Nephron progenitor cell (in vitro differentiated cells): Measurements from ENCODE around the gene ZNF700.
"Not testable (repeated sequence)": the region's sequence is repeated elsewhere in the genome, so short reads cannot be mapped to it uniquely, and the experiment has no call there.

Source experiments
- DNase-seq: peaks from one replicate; pipeline ENCODE4 v3.0.0; 2021
- H3K27ac Mint-ChIP-seq: 2 replicates; pipeline ENCODE4 v1.8.0; 2021; ENCODE audit warnings: mild to moderate bottlenecking, moderate library complexity, mixed read lengths
- H3K27me3 Mint-ChIP-seq: 2 replicates; pipeline ENCODE4 v1.8.0; 2021; ENCODE audit warnings: mild to moderate bottlenecking, low read depth, mixed read lengths; ENCODE audit not compliant: poor library complexity
- H3K36me3 Mint-ChIP-seq: 2 replicates; pipeline ENCODE4 v1.8.0; 2021; ENCODE audit warnings: low read depth, mixed read lengths
- H3K4me1 Mint-ChIP-seq: 2 replicates; pipeline ENCODE4 v1.8.0; 2021; ENCODE audit warnings: mixed read lengths
- H3K4me3 Mint-ChIP-seq: 2 replicates; pipeline ENCODE4 v1.8.0; 2021; ENCODE audit warnings: mild to moderate bottlenecking, moderate library complexity, mixed read lengths
- H3K9me3 Mint-ChIP-seq: 2 replicates; pipeline ENCODE4 v1.8.0; 2021; ENCODE audit warnings: mild to moderate bottlenecking, moderate library complexity, mixed read lengths
- CTCF ChIP-seq: fragments of 200-600 bp; sonication (generic); IDR thresholded peaks from 2 replicates; pipeline ENCODE4 v1.5.0; 2021; ENCODE audit warnings: antibody characterized with exemption

ZNF700 gene

GRCh38 chr19:11979527-11979926, 54.6 kb downstream of the ZNF700 start:
- Mint-ChIP-seq H3K36me3 (peaks cover 61% of the 10 kb centered on the region), H3K9me3 (peaks cover 86% of the 10 kb centered on the region), H3K4me3 (no peak overlapping the region), H3K27ac (no peak overlapping the region), H3K27me3 (no peaks in the 10 kb centered on the region), H3K4me1 (no peaks in the 10 kb centered on the region)
- no peak for TF ChIP-seq CTCF
- DNase-seq: no peak

- Mint-ChIP-seq H3K27ac (no peak overlapping the region), H3K4me3 (no peak overlapping the region), H3K27me3 (no peaks in the 10 kb centered on the region), H3K9me3 (peaks cover 81% of the 10 kb centered on the region), H3K36me3 (peaks cover 35% of the 10 kb centered on the region), H3K4me1 (no peaks in the 10 kb centered on the region)
- TF ChIP-seq CTCF: no peak
- no peak for DNase-seq
Measured at GRCh38 chr19:11982526-11982925, 57.6 kb downstream of the ZNF700 start.

- Mint-ChIP-seq H3K36me3 (peaks cover 20% of the 10 kb centered on the region), H3K9me3 (peaks cover 62% of the 10 kb centered on the region), H3K4me3 (no peak overlapping the region), H3K27ac (no peak overlapping the region), H3K27me3 (no peaks in the 10 kb centered on the region), H3K4me1 (peaks cover 9% of the 10 kb centered on the region)
- no peak for TF ChIP-seq CTCF
- DNase-seq: no peak
Measured at GRCh38 chr19:11984986-11985385, 60.1 kb downstream of the ZNF700 start.

- H3K9me3 Mint-ChIP-seq: peaks cover 60% of the 10 kb centered on the region
- no peak overlapping the region for H3K27ac Mint-ChIP-seq
- peak overlapping the region; percentile 99 for H3K4me3 Mint-ChIP-seq
Measured at GRCh38 chr19:11986754-11987153, 61.8 kb downstream of the ZNF700 start.

GRCh38 chr19:11987405-11988281, 62.7 kb downstream of the ZNF700 start:
- H3K4me3 Mint-ChIP-seq: peak overlapping the region; percentile 99
- H3K27me3 Mint-ChIP-seq: peaks cover under 1% of the 10 kb centered on the region
- no peak for TF ChIP-seq CTCF
- DNase-seq: peak; percentile 95
- peaks cover 35% of the 10 kb centered on the region for H3K36me3 Mint-ChIP-seq
- peaks cover 58% of the 10 kb centered on the region for H3K9me3 Mint-ChIP-seq
- peak overlapping the region; percentile 98 for H3K27ac Mint-ChIP-seq
- H3K4me1 Mint-ChIP-seq: peaks cover 9% of the 10 kb centered on the region

More at GRCh38 chr19:11986754-11987153, 61.8 kb downstream of the ZNF700 start:
- TF ChIP-seq CTCF: no peak
- peaks cover 9% of the 10 kb centered on the region for H3K4me1 Mint-ChIP-seq
- no peak for DNase-seq
- H3K27me3 Mint-ChIP-seq: no peaks in the 10 kb centered on the region
- peaks cover 27% of the 10 kb centered on the region for H3K36me3 Mint-ChIP-seq

GRCh38 chr19:11989112-11989456, 64.2 kb downstream of the ZNF700 start:
- H3K4me1 Mint-ChIP-seq: peaks cover 9% of the 10 kb centered on the region
- peak overlapping the region; percentile 99 for H3K4me3 Mint-ChIP-seq
- H3K27me3 Mint-ChIP-seq: peaks cover 2% of the 10 kb centered on the region
- H3K36me3 Mint-ChIP-seq: peaks cover 47% of the 10 kb centered on the region
- H3K9me3 Mint-ChIP-seq: peaks cover 65% of the 10 kb centered on the region
- DNase-seq: no peak
- H3K27ac Mint-ChIP-seq: no peak overlapping the region
- TF ChIP-seq CTCF: no peak

- Mint-ChIP-seq H3K36me3 (peaks cover 70% of the 10 kb centered on the region), H3K9me3 (peaks cover 69% of the 10 kb centered on the region)
- not testable (repeated sequence) for H3K4me3 Mint-ChIP-seq, H3K27me3 Mint-ChIP-seq, H3K4me1 Mint-ChIP-seq, H3K27ac Mint-ChIP-seq, DNase-seq
Measured at GRCh38 chr19:11991921-11992320, 67.0 kb downstream of the ZNF700 start.
